GM19025 (cell line): Measurements from ENCODE around the gene HNRNPA3.
A peak's percentile ranks its signal among the peaks of the same experiment; 100 is the strongest.
"Not testable (repeated sequence)": the region's sequence is repeated elsewhere in the genome, so short reads cannot be mapped to it uniquely, and the experiment has no call there.

ENCODE experiments used
- ATAC-seq: cut with Tn5 transposase; IDR thresholded peaks from one replicate; pipeline ENCODE4 v1.9.1; 2021; ENCODE audit warnings: mild to moderate bottlenecking, low read depth, moderate library complexity; ENCODE audit not compliant: unreplicated experiment

Gene HNRNPA3

GRCh38 chr2:177253704-177254103, 41.1 kb downstream of the HNRNPA3 start:
- no peak for ATAC-seq

GRCh38 chr2:177254433-177255226, 42.0 kb downstream of the HNRNPA3 start:
- no peak for ATAC-seq

- no peak for ATAC-seq
Observed at GRCh38 chr2:177255227-177255601, 42.6 kb downstream of the HNRNPA3 start.

GRCh38 chr2:177256026-177256425, 43.4 kb downstream of the HNRNPA3 start:
- no peak for ATAC-seq

GRCh38 chr2:177256695-177257094, 44.1 kb downstream of the HNRNPA3 start:
- ATAC-seq = no peak

- no peak for ATAC-seq
Observed at GRCh38 chr2:177257471-177257870, 44.9 kb downstream of the HNRNPA3 start.

- ATAC-seq = no peak
Observed at GRCh38 chr2:177258059-177258458, 45.5 kb downstream of the HNRNPA3 start.

GRCh38 chr2:177260379-177260778, 47.8 kb downstream of the HNRNPA3 start:
- no peak for ATAC-seq

GRCh38 chr2:177261116-177262060, 48.8 kb downstream of the HNRNPA3 start:
- ATAC-seq = no peak

- no peak for ATAC-seq
Observed at GRCh38 chr2:177262092-177262491, 49.5 kb downstream of the HNRNPA3 start.

GRCh38 chr2:177262958-177263450, 50.4 kb downstream of the HNRNPA3 start:
- no peak for ATAC-seq

GRCh38 chr2:177263451-177264208, 51.0 kb downstream of the HNRNPA3 start:
- ATAC-seq = peak; percentile 45

GRCh38 chr2:177264209-177264692, 51.7 kb downstream of the HNRNPA3 start:
- peak; percentile 21 for ATAC-seq

GRCh38 chr2:177264693-177265587, 52.3 kb downstream of the HNRNPA3 start, which contains the start of gene NFE2L2:
TSS of gene NFE2L2 (minus strand) at chr2:177264727. CDS start at chr2:177264576, 151 bp downstream.
- ATAC-seq = peak; percentile 59

- no peak for ATAC-seq
Observed at GRCh38 chr2:177265824-177266817, 53.5 kb downstream of the HNRNPA3 start.

GRCh38 chr2:177266955-177267354, 54.4 kb downstream of the HNRNPA3 start:
- ATAC-seq = not testable (repeated sequence)

GRCh38 chr2:177268187-177268871, 55.7 kb downstream of the HNRNPA3 start:
- no peak for ATAC-seq
